CD4-positive, alpha-beta T cell treated with Interleukin-15 for 1 hour (primary cell): ENCODE results near the gene TMEM169.
A peak's percentile ranks its signal among the peaks of the same experiment; 100 is the strongest.
"Not testable (repeated sequence)": the region's sequence is repeated elsewhere in the genome, so short reads cannot be mapped to it uniquely, and the experiment has no call there.

Experiments
- DNase-seq: peaks from one replicate; pipeline ENCODE4 v3.0.0-alpha.2; 2020

TMEM169 gene

GRCh38 chr2:216072473-216072872 is 9.2 kb upstream of the TMEM169 start:
- DNase-seq: no peak

- DNase-seq: no peak
These were observed 7.9 kb upstream of the TMEM169 start for GRCh38 chr2:216073773-216074172.

GRCh38 chr2:216074380-216074779 is 7.3 kb upstream of the TMEM169 start:
- no peak for DNase-seq

- DNase-seq: no peak
These were observed 6.9 kb upstream of the TMEM169 start for GRCh38 chr2:216074794-216075193.

GRCh38 chr2:216075510-216076485 is 5.9 kb upstream of the TMEM169 start:
- DNase-seq: no peak

GRCh38 chr2:216078776-216079175 is 2.9 kb upstream of the TMEM169 start:
- DNase-seq: no peak

- DNase-seq: not testable (repeated sequence)
These were observed 1.7 kb upstream of the TMEM169 start for GRCh38 chr2:216080048-216080447.

GRCh38 chr2:216081012-216081411 is 707 bp upstream of the TMEM169 start:
- DNase-seq: no peak

- no peak for DNase-seq
These were observed 495 bp downstream of the TMEM169 start for GRCh38 chr2:216082117-216082711.

- peak; percentile 26 for DNase-seq
These were observed 1.1 kb downstream of the TMEM169 start for GRCh38 chr2:216082805-216083204.

GRCh38 chr2:216083464-216084281 is 2.0 kb downstream of the TMEM169 start:
- DNase-seq: no peak

GRCh38 chr2:216084547-216084946 is 2.8 kb downstream of the TMEM169 start:
- peak; percentile 26 for DNase-seq

- DNase-seq: no peak
These were observed 4.6 kb downstream of the TMEM169 start for GRCh38 chr2:216086207-216086893.

- DNase-seq: no peak
These were observed 8.7 kb downstream of the TMEM169 start for GRCh38 chr2:216090369-216090786.

- DNase-seq: no peak
These were observed 10.9 kb downstream of the TMEM169 start for GRCh38 chr2:216092646-216093045.

- DNase-seq: no peak
These were observed 13.0 kb downstream of the TMEM169 start for GRCh38 chr2:216094701-216095100.

GRCh38 chr2:216098421-216099334 is 17.0 kb downstream of the TMEM169 start:
- DNase-seq: no peak

- no peak for DNase-seq
These were observed 19.4 kb downstream of the TMEM169 start for GRCh38 chr2:216101109-216101508.

- DNase-seq: no peak
These were observed 21.5 kb downstream of the TMEM169 start for GRCh38 chr2:216103213-216103612.

GRCh38 chr2:216104691-216105090 is 23.0 kb downstream of the TMEM169 start:
- no peak for DNase-seq

GRCh38 chr2:216107320-216107719 is 25.6 kb downstream of the TMEM169 start:
- no peak for DNase-seq

GRCh38 chr2:216107760-216108159 is 26.0 kb downstream of the TMEM169 start:
- DNase-seq: no peak
